Psoas muscle (tissue), 8 donors: ENCODE measurements around the gene CCDC124. TPM values are rescaled to one million over a fixed set of nuclear protein-coding genes. Genes with fewer than 3 reads are reported as not detected.
"Not testable (repeated sequence)": the region's sequence is repeated elsewhere in the genome, so short reads cannot be mapped to it uniquely, and the experiment has no call there.

Experiments
- ATAC-seq, 4 donors: fragments of 200-7000 bp; cut with Tn5 transposase; one replicate each; pipeline ENCODE4 v1.9.1; 2020; ENCODE audit warnings: moderate library complexity in 3 of 4, mild to moderate bottlenecking in 2 of 4
- DNase-seq, 2 donors: peaks; one replicate each; pipeline ENCODE4 v3.0.0-alpha.2; 2020
- H3K27ac ChIP-seq: fragments of 200-600 bp; one replicate; pipeline ENCODE4 v1.8.0; 2022
- H3K27me3 ChIP-seq, 3 donors: fragments of 200-600 bp in 1 of 3; one replicate each; pipeline versions ENCODE4 v1.6.1 to v1.8.0; 2013 to 2022; ENCODE audit warnings: low read length in 2 of 3, mild to moderate bottlenecking in 2 of 3, moderate library complexity in 1 of 3; ENCODE audit not compliant: insufficient read depth in 3 of 3
- H3K36me3 ChIP-seq, 2 donors: fragments of 200-600 bp in 1 of 2; one replicate each; pipeline versions ENCODE4 v1.6.1 to v1.8.0; 2013 to 2022; ENCODE audit warnings: low read depth in 1 of 2, mild to moderate bottlenecking in 1 of 2, moderate library complexity in 1 of 2; ENCODE audit not compliant: insufficient read depth in 1 of 2
- H3K4me1 ChIP-seq: fragments of 200-600 bp; one replicate; pipeline ENCODE4 v1.8.0; 2022
- H3K4me3 ChIP-seq: fragments of 200-600 bp; one replicate; pipeline ENCODE4 v1.8.0; 2022; ENCODE audit warnings: mild to moderate bottlenecking
- H3K9me3 ChIP-seq: fragments of 200-600 bp; one replicate; pipeline ENCODE4 v1.8.0; 2022
- CTCF ChIP-seq: fragments of 200-600 bp; IDR thresholded peaks from one replicate; pipeline ENCODE4 v1.8.0; 2022; ENCODE audit warnings: antibody characterized with exemption
- WGBS, 3 donors: extraction: QIAGEN DNeasy Blood & Tissue Kit; methylation state at CpG; one replicate each; pipeline versions ENCODE4 v1.1.6 to v1.1.7; 2013; 5-methylcytosine and 5-hydroxymethylcytosine counted together
- intact Hi-C, 2 donors: fragments of 100-400 bp; cut with DNase I; formaldehyde crosslinking; loops; one replicate each; pipeline versions ENCODE4 v1.11.0 to v1.14.2; 2022
- polyA plus RNA-seq, 3 donors: library from polyadenylated mRNA; stranded (reverse); fragments of 200-250 nt; gene quantifications; one replicate each; pipeline ENCODE4 v1.2.3, GENCODE V29; 2013
- total RNA-seq, 4 donors: library from RNA; stranded (reverse); fragmentation: NEBNext Ultra II Directional in 2 of 4; extraction: Animal tissue kit (Norgen Biotek cat#: 25700) in 2 of 4; gene quantifications; one replicate each; pipeline versions ENCODE4 v1.2.1 to v1.2.4, GENCODE V29; 2021 to 2023
- donor health status: healthy with polysubstance abuse.
- donor health status: DM: no; HTN: no; CAD: no; lungs with moderate emphysema.
- donor health status: Bipolar disorder and iron deficiency.
- donor health status: healthy.
- donor health status: DM: yes; HTN: yes; CAD: no.
- donor health status: DM: no; HTN: no; CAD: no.
- donor health status: DM: no; HTN: no; CAD: no.
- donor health status: DM: yes; HTN: yes; CAD: no.

The CCDC124 gene
- total and polyA plus RNA-seq, 7 donors, result 92.1 to 266 (median 122) TPM

- TF ChIP-seq CTCF, result no peak
- peaks cover 0 to 7% (median 0%) of the 10 kb centered on the region in 3 donors for H3K27me3 ChIP-seq
- peaks cover 14% of the 10 kb centered on the region for H3K9me3 ChIP-seq
- ATAC-seq (no peak), DNase-seq (no peak)
- H3K27ac ChIP-seq, result no peak overlapping the region
- no peaks in the 10 kb centered on the region for H3K36me3 ChIP-seq
- intact Hi-C loops, result no loop called here
- WGBS, 3 donors, result 42 to 56% (median 52%) methylated on average over 7 of the region's 7 CpGs
- H3K4me3 ChIP-seq, result no peak overlapping the region
- H3K4me1 ChIP-seq, result no peaks in the 10 kb centered on the region
Measured at GRCh38 chr19:17909003-17909732, 23.6 kb upstream of the CCDC124 start.

- H3K4me3 ChIP-seq, result no peak overlapping the region
- WGBS, 3 donors, result 73 to 75% (median 75%) methylated on average over 11 of the region's 11 CpGs
Measured at GRCh38 chr19:17910791-17911360, 21.9 kb upstream of the CCDC124 start.

GRCh38 chr19:17915940-17916593, 16.7 kb upstream of the CCDC124 start:
- no peak overlapping the region for H3K27ac ChIP-seq
- peaks cover 0 to 3% (median 2%) of the 10 kb centered on the region in 3 donors for H3K27me3 ChIP-seq
- DNase-seq (no peak), ATAC-seq (no peak)
- intact Hi-C loops, result no loop called here
- no peak overlapping the region for H3K4me3 ChIP-seq
- peaks cover 7% of the 10 kb centered on the region for H3K9me3 ChIP-seq
- TF ChIP-seq CTCF, result no peak
- H3K36me3 ChIP-seq, result no peaks in the 10 kb centered on the region
- 77 to 81% (median 77%) methylated on average over 6 of the region's 6 CpGs for WGBS, 3 donors
- H3K4me1 ChIP-seq, result no peaks in the 10 kb centered on the region

More at GRCh38 chr19:17910791-17911360, 21.9 kb upstream of the CCDC124 start:
- Histone ChIP-seq H3K27me3 (peaks cover 0 to 3% (median 0%) of the 10 kb centered on the region in 3 donors), H3K27ac (no peak overlapping the region), H3K9me3 (peaks cover 14% of the 10 kb centered on the region), H3K36me3 (no peaks in the 10 kb centered on the region), H3K4me1 (no peaks in the 10 kb centered on the region)
- intact Hi-C loops, result no loop called here
- ATAC-seq (no peak), DNase-seq (no peak)
- no peak for TF ChIP-seq CTCF

GRCh38 chr19:17918151-17918550, 14.7 kb upstream of the CCDC124 start:
- not testable (repeated sequence) for DNase-seq

GRCh38 chr19:17919122-17919521, 13.7 kb upstream of the CCDC124 start:
- DNase-seq, intact Hi-C loops, H3K36me3 ChIP-seq, H3K4me1 ChIP-seq, H3K9me3 ChIP-seq, H3K27me3 ChIP-seq, H3K4me3 ChIP-seq, H3K27ac ChIP-seq, ATAC-seq: not testable (repeated sequence)
- WGBS, 3 donors, result 63 to 87% (median 71%) methylated on average over 3 to 5 of the region's 5 CpGs

More at GRCh38 chr19:17918151-17918550, 14.7 kb upstream of the CCDC124 start:
- H3K9me3 ChIP-seq, H3K36me3 ChIP-seq, H3K27me3 ChIP-seq, ATAC-seq, H3K27ac ChIP-seq, H3K4me3 ChIP-seq, intact Hi-C loops, H3K4me1 ChIP-seq: not testable (repeated sequence)
- 91 to 94% (median 92%) methylated on average over 12 to 29 of the region's 30 CpGs for WGBS, 3 donors
